GM19328 (cell line): ENCODE data around the gene GORASP1.
"Not testable (repeated sequence)": the region's sequence is repeated elsewhere in the genome, so short reads cannot be mapped to it uniquely, and the experiment has no call there.

ENCODE experiments used
- ATAC-seq: cut with Tn5 transposase; IDR thresholded peaks from one replicate; pipeline ENCODE4 v1.9.1; 2021; ENCODE audit warnings: mild to moderate bottlenecking, moderate library complexity; ENCODE audit not compliant: unreplicated experiment

Gene GORASP1

GRCh38 chr3:39075910-39076309 lies 31.5 kb downstream of the GORASP1 start:
- no peak for ATAC-seq

GRCh38 chr3:39068556-39068955 lies 38.9 kb downstream of the GORASP1 start:
- no peak for ATAC-seq

GRCh38 chr3:39067286-39067685 lies 40.1 kb downstream of the GORASP1 start:
- no peak for ATAC-seq

- peak; percentile 97 for ATAC-seq
These were observed 42.2 kb downstream of the GORASP1 start for GRCh38 chr3:39065197-39065596.

- ATAC-seq = no peak
These were observed 42.8 kb downstream of the GORASP1 start for GRCh38 chr3:39064646-39065045.

GRCh38 chr3:39063143-39063542 lies 44.3 kb downstream of the GORASP1 start:
- ATAC-seq = no peak

GRCh38 chr3:39062180-39062579 lies 45.2 kb downstream of the GORASP1 start:
- no peak for ATAC-seq

- not testable (repeated sequence) for ATAC-seq
These were observed 46.2 kb downstream of the GORASP1 start for GRCh38 chr3:39061228-39061627.

GRCh38 chr3:39056151-39056550 lies 51.3 kb downstream of the GORASP1 start:
- ATAC-seq = no peak

GRCh38 chr3:39053696-39054095 lies 53.7 kb downstream of the GORASP1 start:
- ATAC-seq = no peak

GRCh38 chr3:39052583-39052982 lies 54.8 kb downstream of the GORASP1 start:
- no peak for ATAC-seq

- ATAC-seq = peak; percentile 98
These were observed 55.5 kb downstream of the GORASP1 start, which contains the start of the genes SCN11A and WDR48 for GRCh38 chr3:39051649-39052561. TSS of gene SCN11A (minus strand) at chr3:39051944. CDS start at chr3:38950362, 101,582 bp downstream. TSS of gene WDR48 (plus strand) at chr3:39052016. CDS start at chr3:39052026, 10 bp downstream.

- ATAC-seq = no peak
These were observed 57.4 kb downstream of the GORASP1 start for GRCh38 chr3:39050029-39050428.
